Activated CD4-positive, alpha-beta memory T cell treated with anti-CD3 and anti-CD28 coated beads, Interleukin-2, amount 10 ng/mL, durations not matched to agents 7 days and 5 days (primary cell): Measurements from ENCODE around the gene CTNNA3. TPM values are rescaled to one million over a fixed set of nuclear protein-coding genes. Genes with fewer than 3 reads are reported as not detected.
"Not testable (repeated sequence)": the region's sequence is repeated elsewhere in the genome, so short reads cannot be mapped to it uniquely, and the experiment has no call there.

ENCODE experiments used
- CTCF ChIA-PET: fragments of 350-600 bp; sonication (Branson Sonifier 250); formaldehyde crosslinking; loops from one replicate; lab custom pipeline; 2021; ENCODE audit warnings: antibody characterized with exemption, inconsistent platforms; lab: Charles Lee
- POLR2A ChIA-PET: fragments of 350-600 bp; sonication (Branson Sonifier 250); formaldehyde crosslinking; loops from one replicate; lab custom pipeline; 2021; ENCODE audit warnings: antibody characterized with exemption; lab: Charles Lee
- DNase-seq: peaks from one replicate; pipeline ENCODE4 v3.0.0-alpha.2; 2020
- H3K27ac Mint-ChIP-seq: one replicate; pipeline ENCODE4 v1.8.0; 2021; ENCODE audit warnings: mild to moderate bottlenecking, mixed read lengths
- H3K27me3 Mint-ChIP-seq: one replicate; pipeline ENCODE4 v1.8.0; 2021; ENCODE audit warnings: mixed read lengths
- H3K36me3 Mint-ChIP-seq: one replicate; pipeline ENCODE4 v1.8.0; 2021; ENCODE audit warnings: low read depth, mixed read lengths
- H3K4me1 Mint-ChIP-seq: one replicate; pipeline ENCODE4 v1.8.0; 2021; ENCODE audit warnings: mixed read lengths
- H3K4me3 Mint-ChIP-seq: one replicate; pipeline ENCODE4 v1.8.0; 2021; ENCODE audit warnings: mild to moderate bottlenecking, mixed read lengths
- H3K9me3 Mint-ChIP-seq: one replicate; pipeline ENCODE4 v1.8.0; 2021; ENCODE audit warnings: mixed read lengths
- total RNA-seq, 2 experiments: library from RNA; stranded (reverse); gene quantifications; one replicate each; pipeline ENCODE4 v1.2.3, GENCODE V29; 2021

CTNNA3 gene
- total RNA-seq, 2 experiments from 2014 or later = 0.78 TPM; not detected in 1

DNA sequence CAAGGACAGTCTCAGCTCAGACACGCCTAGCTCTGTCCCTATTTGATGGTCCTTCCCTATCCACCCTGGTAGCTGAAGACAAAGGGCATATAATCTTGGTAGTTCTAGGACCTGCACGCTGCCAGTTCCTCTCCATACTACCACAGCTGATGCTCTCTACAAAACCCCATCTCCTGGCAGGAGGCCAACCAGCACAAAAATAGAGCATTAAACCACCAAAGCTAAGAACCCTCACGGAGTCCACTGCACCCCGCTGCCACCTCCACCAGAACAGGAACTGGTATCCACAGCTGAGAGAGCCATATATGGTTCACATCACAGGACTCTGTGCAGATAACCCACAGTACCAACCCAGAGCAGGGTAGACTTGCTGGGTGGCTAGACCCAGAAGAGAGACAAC lies 470.8 kb downstream of the CTNNA3 start:
- Mint-ChIP-seq H3K4me3 (no peak overlapping the region), H3K9me3 (peaks cover 7% of the 10 kb centered on the region), H3K27me3 (peaks cover 4% of the 10 kb centered on the region), H3K4me1 (no peaks in the 10 kb centered on the region), H3K36me3 (no peaks in the 10 kb centered on the region), H3K27ac (no peak overlapping the region)
- DNase-seq = no peak
- ChIA-PET POLR2A (no interaction called here), CTCF (no interaction called here)

- Mint-ChIP-seq H3K9me3 (peaks cover 7% of the 10 kb centered on the region), H3K27ac (no peak overlapping the region), H3K36me3 (no peaks in the 10 kb centered on the region), H3K27me3 (no peaks in the 10 kb centered on the region), H3K4me1 (no peaks in the 10 kb centered on the region), H3K4me3 (no peak overlapping the region)
- no peak for DNase-seq
- POLR2A ChIA-PET = no interaction called here
- CTCF ChIA-PET = no interaction called here
Measured at GRCh38 chr10:67224553-67224952, 471.4 kb downstream of the CTNNA3 start.

- H3K4me1 Mint-ChIP-seq = no peaks in the 10 kb centered on the region
- H3K4me3 Mint-ChIP-seq = no peak overlapping the region
- ChIA-PET POLR2A (no interaction called here), CTCF (no interaction called here)
- no peak overlapping the region for H3K27ac Mint-ChIP-seq
- no peaks in the 10 kb centered on the region for H3K27me3 Mint-ChIP-seq
- DNase-seq = no peak
- H3K9me3 Mint-ChIP-seq = peaks cover 7% of the 10 kb centered on the region
- no peaks in the 10 kb centered on the region for H3K36me3 Mint-ChIP-seq
Measured at GRCh38 chr10:67222934-67223333, 473.1 kb downstream of the CTNNA3 start.

GRCh38 chr10:67221939-67222494 lies 474.0 kb downstream of the CTNNA3 start:
- POLR2A ChIA-PET = no interaction called here
- CTCF ChIA-PET = interaction anchor here (1.8 kb wide), 1 partner anchor 17 kb away, joined by 5 read pairs; no protein-coding TSS in a partner anchor
- DNase-seq = no peak
- Mint-ChIP-seq H3K27me3 (no peaks in the 10 kb centered on the region), H3K4me1 (no peaks in the 10 kb centered on the region), H3K9me3 (peaks cover 6% of the 10 kb centered on the region), H3K27ac (no peak overlapping the region), H3K4me3 (no peak overlapping the region), H3K36me3 (no peaks in the 10 kb centered on the region)

DNA sequence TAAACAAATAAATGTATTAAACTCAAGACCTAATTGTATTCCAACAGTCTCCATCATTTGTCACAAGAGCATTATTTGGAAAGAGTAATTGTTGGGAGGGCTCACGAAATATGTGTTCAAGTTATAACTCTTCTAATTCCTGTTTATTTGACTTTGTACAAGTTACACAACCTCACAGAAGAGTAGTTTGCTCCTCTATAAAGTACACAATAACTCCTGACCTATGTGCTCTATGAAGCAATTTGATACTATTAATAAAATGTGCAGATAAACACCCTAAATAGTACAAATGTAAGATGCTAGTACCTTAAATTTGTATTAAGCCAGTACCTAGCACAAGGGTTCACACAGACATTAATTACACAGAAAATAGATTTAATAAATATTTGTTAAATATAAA lies 484.3 kb downstream of the CTNNA3 start:
- DNase-seq = no peak
- ChIA-PET CTCF (no interaction called here), POLR2A (no interaction called here)
- H3K27me3 Mint-ChIP-seq = no peaks in the 10 kb centered on the region
- H3K4me3 Mint-ChIP-seq = no peak overlapping the region
- no peaks in the 10 kb centered on the region for H3K36me3 Mint-ChIP-seq
- no peak overlapping the region for H3K27ac Mint-ChIP-seq
- H3K9me3 Mint-ChIP-seq = no peaks in the 10 kb centered on the region
- no peaks in the 10 kb centered on the region for H3K4me1 Mint-ChIP-seq

- CTCF ChIA-PET, H3K27me3 Mint-ChIP-seq, POLR2A ChIA-PET, H3K4me3 Mint-ChIP-seq, H3K27ac Mint-ChIP-seq, H3K36me3 Mint-ChIP-seq, DNase-seq, H3K9me3 Mint-ChIP-seq, H3K4me1 Mint-ChIP-seq: not testable (repeated sequence)
Measured at GRCh38 chr10:67207923-67208322, 488.1 kb downstream of the CTNNA3 start.

- DNase-seq = no peak
- Mint-ChIP-seq H3K36me3 (no peaks in the 10 kb centered on the region), H3K27me3 (peaks cover 2% of the 10 kb centered on the region), H3K4me1 (no peaks in the 10 kb centered on the region), H3K9me3 (no peaks in the 10 kb centered on the region), H3K4me3 (no peak overlapping the region), H3K27ac (no peak overlapping the region)
- ChIA-PET CTCF (no interaction called here), POLR2A (no interaction called here)
Measured at GRCh38 chr10:67200913-67201564, 495.0 kb downstream of the CTNNA3 start.

DNA sequence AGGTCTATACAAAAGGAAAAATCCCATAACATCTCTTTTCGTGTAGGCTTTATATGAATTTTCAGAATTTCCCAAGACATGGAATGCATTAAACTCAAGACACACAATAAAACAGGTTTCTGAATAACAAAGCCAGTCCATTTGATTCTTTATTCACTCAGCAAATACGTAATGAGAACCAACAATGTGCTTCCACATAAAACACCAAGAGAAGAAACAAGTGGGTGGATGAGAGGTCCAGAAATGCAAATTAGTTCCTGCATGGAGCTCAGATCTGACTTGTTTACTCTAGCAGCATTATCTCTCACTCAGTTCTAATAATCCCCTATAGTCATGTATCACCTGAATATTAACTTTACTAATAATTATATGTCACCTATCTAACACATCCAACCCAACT lies 520.6 kb downstream of the CTNNA3 start:
- ChIA-PET CTCF (no interaction called here), POLR2A (no interaction called here)
- no peak overlapping the region for H3K4me3 Mint-ChIP-seq
- DNase-seq = no peak
- no peak overlapping the region for H3K27ac Mint-ChIP-seq
- no peaks in the 10 kb centered on the region for H3K27me3 Mint-ChIP-seq
- no peaks in the 10 kb centered on the region for H3K36me3 Mint-ChIP-seq
- no peaks in the 10 kb centered on the region for H3K9me3 Mint-ChIP-seq
- H3K4me1 Mint-ChIP-seq = no peaks in the 10 kb centered on the region

DNA sequence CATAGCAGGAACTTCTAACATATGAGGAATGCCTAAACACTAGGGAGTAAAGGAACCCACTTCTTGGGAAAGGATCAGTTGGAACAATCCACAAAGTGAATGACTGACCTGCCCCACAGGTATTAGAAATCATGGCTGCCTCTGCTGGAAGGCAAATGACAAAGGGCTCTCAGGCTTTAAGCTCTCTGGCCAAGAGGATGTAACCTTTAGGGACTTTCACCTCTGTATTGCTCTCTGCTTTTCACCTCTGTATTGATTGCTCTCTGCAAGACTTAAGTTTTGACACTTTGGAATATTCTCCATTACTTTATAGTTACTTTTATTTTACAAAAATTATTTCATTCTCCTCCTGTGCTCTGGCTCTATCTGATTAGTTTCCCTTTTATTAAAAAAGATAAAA lies 522.2 kb downstream of the CTNNA3 start:
- CTCF ChIA-PET = no interaction called here

GRCh38 chr10:67171970-67172369 lies 524.0 kb downstream of the CTNNA3 start:
- no peak for DNase-seq
- ChIA-PET CTCF (no interaction called here), POLR2A (no interaction called here)
- Mint-ChIP-seq H3K36me3 (no peaks in the 10 kb centered on the region), H3K27ac (no peak overlapping the region), H3K4me3 (no peak overlapping the region), H3K4me1 (no peaks in the 10 kb centered on the region), H3K27me3 (no peaks in the 10 kb centered on the region), H3K9me3 (peaks cover 8% of the 10 kb centered on the region)

More for the DNA sequence above, 522.2 kb downstream of the CTNNA3 start:
- Mint-ChIP-seq H3K9me3 (peaks cover under 1% of the 10 kb centered on the region), H3K27me3 (no peaks in the 10 kb centered on the region), H3K4me3 (no peak overlapping the region), H3K27ac (no peak overlapping the region), H3K4me1 (no peaks in the 10 kb centered on the region), H3K36me3 (no peaks in the 10 kb centered on the region)
- POLR2A ChIA-PET = no interaction called here
- DNase-seq = no peak

DNA sequence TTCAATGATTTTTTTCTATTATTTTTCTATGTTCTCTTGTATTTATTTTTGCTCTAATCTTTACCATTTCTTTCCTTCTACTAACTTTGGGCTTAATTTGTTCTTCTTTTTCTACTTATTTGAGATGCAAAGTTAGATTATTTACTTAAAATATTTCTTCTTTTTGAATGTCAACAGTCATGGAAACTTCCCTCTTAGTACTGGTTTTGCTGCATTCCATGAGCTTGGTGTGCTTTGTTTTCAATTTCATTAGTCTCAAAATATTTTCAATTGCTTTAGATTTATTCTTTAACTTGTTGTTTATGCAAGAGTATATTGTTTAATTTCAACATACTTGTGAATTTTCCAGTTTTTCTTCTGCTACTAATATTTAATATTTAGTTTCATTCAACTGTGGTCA lies 539.8 kb downstream of the CTNNA3 start:
- Mint-ChIP-seq H3K9me3 (peaks cover 2% of the 10 kb centered on the region), H3K36me3 (no peaks in the 10 kb centered on the region), H3K4me3 (no peak overlapping the region), H3K4me1 (no peaks in the 10 kb centered on the region), H3K27me3 (no peaks in the 10 kb centered on the region), H3K27ac (no peak overlapping the region)
- no peak for DNase-seq
- CTCF ChIA-PET = no interaction called here
- POLR2A ChIA-PET = no interaction called here

GRCh38 chr10:67151471-67151870 lies 544.5 kb downstream of the CTNNA3 start:
- Mint-ChIP-seq H3K4me1 (no peaks in the 10 kb centered on the region), H3K4me3 (no peak overlapping the region), H3K36me3 (no peaks in the 10 kb centered on the region), H3K27me3 (no peaks in the 10 kb centered on the region), H3K9me3 (no peaks in the 10 kb centered on the region), H3K27ac (no peak overlapping the region)
- CTCF ChIA-PET = no interaction called here
- POLR2A ChIA-PET = no interaction called here
- DNase-seq = no peak

GRCh38 chr10:67144530-67144929 lies 551.5 kb downstream of the CTNNA3 start:
- H3K36me3 Mint-ChIP-seq = no peaks in the 10 kb centered on the region
- H3K27ac Mint-ChIP-seq = no peak overlapping the region
- H3K4me3 Mint-ChIP-seq = no peak overlapping the region
- H3K4me1 Mint-ChIP-seq = no peaks in the 10 kb centered on the region
- ChIA-PET CTCF (no interaction called here), POLR2A (no interaction called here)
- no peaks in the 10 kb centered on the region for H3K27me3 Mint-ChIP-seq
- no peak for DNase-seq
- peaks cover 2% of the 10 kb centered on the region for H3K9me3 Mint-ChIP-seq

DNA sequence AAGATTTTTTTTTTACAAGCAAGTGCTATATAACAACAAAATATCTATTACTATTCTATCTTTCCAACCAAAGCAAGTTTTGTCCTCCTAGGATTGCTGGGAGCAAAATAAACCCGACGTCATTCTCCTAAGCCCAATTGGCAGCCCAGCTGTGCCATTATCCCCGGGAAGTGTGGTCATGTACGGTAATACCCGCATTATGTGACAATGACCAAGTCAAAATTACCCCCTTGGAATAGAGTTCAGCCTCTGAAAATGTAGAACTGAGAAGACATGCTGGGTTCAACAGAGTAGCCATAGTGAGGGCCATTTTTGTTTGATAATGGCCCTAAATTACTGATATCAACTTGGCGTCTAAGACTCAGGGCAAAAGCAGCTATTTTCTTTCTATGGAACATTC lies 554.7 kb downstream of the CTNNA3 start:
- Mint-ChIP-seq H3K27me3 (no peaks in the 10 kb centered on the region), H3K4me3 (no peak overlapping the region), H3K9me3 (peaks cover 2% of the 10 kb centered on the region), H3K36me3 (no peaks in the 10 kb centered on the region), H3K4me1 (no peaks in the 10 kb centered on the region), H3K27ac (no peak overlapping the region)
- CTCF ChIA-PET = no interaction called here
- POLR2A ChIA-PET = no interaction called here
- no peak for DNase-seq
